ENCODE measurements around the gene ACTA1.
"Not testable (repeated sequence)": the region's sequence is repeated elsewhere in the genome, so short reads cannot be mapped to it uniquely, and the experiment has no call there.

The ACTA1 gene

DNA sequence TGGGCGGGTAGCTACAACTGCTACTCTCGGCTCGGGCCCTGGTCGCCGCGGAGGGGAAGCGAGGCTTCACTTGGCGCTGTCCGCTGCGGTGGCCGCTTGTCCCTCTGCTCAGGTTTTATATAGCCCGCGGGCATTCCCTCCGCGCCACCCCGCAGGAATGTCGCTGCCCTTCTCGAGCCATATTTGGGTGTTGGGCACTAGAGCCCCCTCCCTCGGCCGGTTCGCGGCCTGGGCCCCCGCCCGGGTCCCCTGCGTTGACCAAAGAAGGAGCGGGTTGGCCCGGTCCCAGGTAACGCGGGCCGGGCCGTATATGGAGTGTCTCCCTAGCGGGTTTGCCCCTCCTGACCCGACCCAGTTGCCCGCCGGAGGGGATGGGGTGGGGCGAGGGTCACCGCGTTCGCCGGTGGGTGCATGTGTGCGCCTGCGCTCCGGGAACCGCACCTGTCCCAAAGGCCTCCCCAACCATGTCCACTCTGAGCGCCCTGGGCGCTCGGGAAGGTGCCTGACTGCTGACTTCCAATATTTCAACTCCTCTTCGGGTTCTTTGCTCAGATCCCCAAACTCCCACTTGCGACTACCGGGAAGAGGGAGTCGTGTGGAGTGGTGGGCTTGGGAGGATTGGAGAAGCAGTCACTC, at the start of gene ACTA1:
Gene ACTA1 (minus strand): TSS at position 90 of the 636 bp plus-strand sequence. CDS start 979 bp downstream, outside the sequence.
- no peak for DNase-seq

GRCh38 chr1:229482511-229482910, 48.6 kb upstream of the ACTA1 start:
- DNase-seq = no peak

GRCh38 chr1:229480495-229480894, 46.6 kb upstream of the ACTA1 start:
- no peak for DNase-seq

GRCh38 chr1:229479660-229480399, 45.9 kb upstream of the ACTA1 start:
- no peak for DNase-seq

DNA sequence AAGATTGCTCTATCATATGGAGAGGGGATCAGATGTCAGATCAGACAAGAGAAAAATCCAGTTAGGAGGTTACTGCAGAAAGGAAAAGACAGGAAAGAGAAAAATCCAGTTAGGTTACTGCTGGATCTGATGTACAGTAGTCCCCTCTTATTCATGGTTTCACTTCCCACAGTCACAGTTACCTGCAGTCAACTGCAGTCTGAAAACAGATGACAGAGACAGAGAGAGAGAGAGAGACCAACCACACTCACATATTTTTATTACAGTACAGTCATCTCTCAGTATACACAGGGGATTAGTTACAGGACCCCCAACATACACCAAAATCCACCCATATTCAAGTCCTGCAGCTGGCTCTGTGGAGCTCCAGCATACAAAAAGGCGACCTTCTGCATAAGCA, 45.0 kb upstream of the ACTA1 start:
- no peak for DNase-seq

GRCh38 chr1:229475859-229476258, 42.0 kb upstream of the ACTA1 start:
- DNase-seq = not testable (repeated sequence)

- no peak for DNase-seq
Observed at GRCh38 chr1:229474509-229474908, 40.6 kb upstream of the ACTA1 start.

DNA sequence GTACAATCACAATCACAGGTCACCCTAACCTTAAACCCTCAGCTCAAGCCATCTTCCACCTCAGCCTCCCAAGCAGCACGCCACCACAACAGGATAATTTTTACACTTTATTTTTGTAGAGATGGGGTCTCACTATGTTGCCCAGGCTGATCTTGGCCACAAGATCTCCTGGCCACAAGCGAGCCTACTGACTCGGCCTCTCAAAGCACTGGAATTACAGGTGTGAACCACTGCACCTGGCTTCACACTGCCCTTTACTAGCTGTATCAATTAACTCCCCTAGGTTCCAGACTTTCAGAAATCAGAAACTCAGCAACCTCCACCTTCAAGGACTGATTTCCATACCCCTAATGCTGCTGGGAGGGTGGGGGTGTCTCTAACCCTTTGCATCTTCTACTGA, 37.3 kb upstream of the ACTA1 start:
- DNase-seq = no peak

- no peak for DNase-seq
Observed at GRCh38 chr1:229470406-229471043, 36.6 kb upstream of the ACTA1 start.

- no peak for DNase-seq
Observed at GRCh38 chr1:229466887-229467286, 33.0 kb upstream of the ACTA1 start.

DNA sequence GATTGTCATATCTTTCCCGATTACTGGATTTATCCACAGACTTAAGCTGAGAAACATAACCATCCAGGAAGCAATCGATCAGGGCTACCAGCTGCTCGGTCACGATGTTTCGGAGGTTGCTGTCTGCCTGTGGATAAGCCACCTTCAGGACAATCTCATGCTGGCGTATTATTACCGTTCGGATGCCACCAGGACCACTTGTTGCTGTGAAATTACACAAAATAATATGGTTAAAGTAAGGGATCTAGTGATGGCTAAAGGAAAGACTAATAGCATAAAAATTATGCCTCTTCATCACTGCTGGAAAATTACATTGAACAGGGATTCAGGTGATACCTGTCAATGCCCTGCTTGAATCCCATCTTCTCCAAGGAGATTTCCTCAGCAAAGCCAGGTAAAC, 30.8 kb upstream of the ACTA1 start:
- no peak for DNase-seq

- DNase-seq = no peak
Observed at GRCh38 chr1:229461032-229461668, 27.3 kb upstream of the ACTA1 start.

GRCh38 chr1:229459815-229460214, 25.9 kb upstream of the ACTA1 start:
- DNase-seq = no peak

- no peak for DNase-seq
Observed at GRCh38 chr1:229457436-229457835, 23.5 kb upstream of the ACTA1 start.

DNA sequence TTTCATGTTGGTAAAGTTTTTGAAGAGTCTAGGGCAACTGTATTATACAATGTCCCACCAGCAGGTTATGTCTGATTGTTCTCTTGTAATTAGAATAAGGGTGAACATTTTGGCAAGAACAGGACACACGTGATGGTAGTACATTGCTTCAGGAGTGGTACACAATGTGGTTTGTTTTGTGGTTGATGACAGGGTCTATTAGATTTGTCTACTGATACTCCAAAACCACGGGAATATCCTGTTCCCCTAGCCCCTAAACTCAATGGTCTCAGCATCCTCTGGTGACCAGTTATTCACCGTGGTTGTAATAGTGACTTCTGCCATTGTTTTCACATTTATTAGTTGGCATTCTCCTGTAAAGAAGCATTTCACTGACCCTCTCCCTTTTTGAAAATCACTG, 22.1 kb upstream of the ACTA1 start:
- DNase-seq = no peak

DNA sequence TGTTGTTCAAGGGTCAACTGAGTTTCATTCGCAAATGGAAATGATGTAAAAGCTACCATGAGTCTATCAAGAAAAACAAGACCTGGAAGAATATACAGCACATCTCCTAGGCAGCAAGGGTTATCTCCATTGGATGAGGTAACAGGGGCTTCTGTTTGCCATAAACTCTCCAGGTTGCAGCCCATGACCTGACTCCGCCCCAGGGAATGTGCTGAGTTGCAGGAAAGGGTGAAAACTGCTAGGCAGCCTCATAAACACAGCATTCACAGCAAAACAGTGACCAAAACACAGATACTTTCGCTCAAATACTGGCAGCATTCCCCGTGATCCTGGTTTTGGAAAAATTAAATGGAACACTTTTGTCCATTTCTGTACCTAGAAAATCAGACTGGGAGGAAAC, 20.2 kb upstream of the ACTA1 start:
- DNase-seq = no peak

GRCh38 chr1:229452956-229453801, 19.3 kb upstream of the ACTA1 start:
- no peak for DNase-seq

- DNase-seq = no peak
Observed at GRCh38 chr1:229448845-229449244, 15.0 kb upstream of the ACTA1 start.

GRCh38 chr1:229448354-229448753, 14.5 kb upstream of the ACTA1 start:
- no peak for DNase-seq

- DNase-seq = no peak
Observed at GRCh38 chr1:229447809-229448252, 13.9 kb upstream of the ACTA1 start.

DNA sequence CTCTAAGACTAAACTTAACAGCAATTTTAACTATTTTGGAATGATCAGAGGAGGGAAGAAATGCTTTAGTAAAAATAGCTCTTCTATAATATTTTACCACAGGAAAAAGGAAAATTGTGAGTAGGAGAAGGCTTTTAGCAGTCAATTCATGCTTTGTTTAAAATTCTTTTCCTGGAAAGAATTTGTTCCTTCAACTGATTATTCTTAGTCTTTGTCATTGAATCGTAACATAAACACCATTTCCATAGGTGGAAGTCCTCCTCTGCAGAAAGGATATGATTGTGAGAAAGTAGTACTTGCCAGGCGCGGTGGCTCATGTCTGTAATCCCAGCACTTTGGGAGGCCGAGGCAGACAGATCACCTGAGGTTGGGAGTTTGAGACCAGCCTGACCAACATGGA, 11.9 kb upstream of the ACTA1 start:
- DNase-seq = no peak

DNA sequence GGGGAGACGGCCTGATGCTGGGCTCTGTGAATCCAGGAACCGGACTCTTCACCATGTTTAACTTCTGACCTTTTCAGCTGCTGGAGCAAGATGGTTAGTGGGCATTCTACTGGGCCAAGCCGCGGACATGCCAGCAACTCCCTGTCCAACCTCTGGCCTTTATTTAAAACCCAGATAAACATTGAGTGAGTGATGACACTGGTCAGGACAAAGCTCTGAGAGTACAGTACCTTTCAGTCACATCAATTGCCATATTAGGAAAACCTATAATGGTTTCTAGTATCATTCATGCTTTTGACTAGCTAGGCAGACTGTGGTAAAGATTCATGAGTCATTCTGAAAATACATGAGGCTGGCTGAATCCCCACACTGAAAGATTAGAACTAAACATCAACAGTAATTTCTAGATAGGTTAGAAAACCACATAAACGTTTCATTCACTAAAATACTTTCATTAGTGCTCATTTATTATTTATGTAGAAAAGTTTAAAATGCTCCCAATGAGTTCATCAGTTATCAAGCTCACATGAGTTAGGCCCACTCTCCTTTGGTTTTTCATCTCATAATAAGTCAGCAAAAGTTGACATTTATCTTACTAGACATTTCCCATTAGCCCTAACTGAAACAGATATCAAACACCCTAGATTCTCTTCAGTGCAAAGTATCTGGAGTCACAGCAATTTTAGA, 7.1 kb upstream of the ACTA1 start:
- DNase-seq = no peak

Data from NCI-H187 treated with DMSO at 0.1 percent for 48 hours (cell line).